H1 (cell line): ENCODE measurements around the gene TTC28. TPM values are rescaled to one million over a fixed set of nuclear protein-coding genes. Genes with fewer than 3 reads are reported as not detected.

Experiments used
- CTCF ChIA-PET: fragments of 300-600 bp; sonication (Branson Sonifier 250); formaldehyde crosslinking; loops from one replicate; lab custom pipeline; 2021; ENCODE audit not compliant: partially characterized antibody; lab: Charles Lee
- POLR2A ChIA-PET: fragments of 300-600 bp; sonication (Branson Sonifier 250); formaldehyde crosslinking; loops from one replicate; lab custom pipeline; 2021; ENCODE audit warnings: inconsistent platforms; ENCODE audit not compliant: partially characterized antibody; lab: Charles Lee
- DNase-seq, 2 experiments: peaks; one replicate each; pipeline versions ENCODE4 v3.0.0 to v3.0.0-alpha.2; 2010 to 2022; ENCODE audit warnings: low spot score in 2 of 2, low read depth in 1 of 2, mixed read lengths in 1 of 2
- FAIRE-seq: peaks from 2 replicates; lab custom pipeline; 2011; peaks lifted over from hg19 to GRCh38; lab: Jason Lieb, UNC
- H2AFZ ChIP-seq: 2 replicates; pipeline ENCODE4 v1.8.1; 2012; ENCODE audit warnings: low read length, inconsistent platforms
- H2AK5ac ChIP-seq: 2 replicates; pipeline ENCODE4 v1.6.1; 2013; ENCODE audit warnings: low read depth, low read length
- H2BK120ac ChIP-seq: replicated peaks from 2 replicates; pipeline ENCODE3; 2013; ENCODE audit warnings: low read depth, low read length, inconsistent platforms
- H2BK12ac ChIP-seq: 2 replicates; pipeline ENCODE4 v1.6.1; 2013; ENCODE audit warnings: low read depth, low read length
- H2BK15ac ChIP-seq: 2 replicates; pipeline ENCODE4 v1.6.1; 2013; ENCODE audit warnings: low read length
- H2BK20ac ChIP-seq: 2 replicates; pipeline ENCODE4 v1.6.1; 2013; ENCODE audit warnings: low read length
- H2BK5ac ChIP-seq: 2 replicates; pipeline ENCODE4 v1.6.1; 2013; ENCODE audit warnings: low read depth, low read length
- H3K14ac ChIP-seq: 2 replicates; pipeline ENCODE4 v1.6.1; 2013; ENCODE audit warnings: inconsistent platforms; ENCODE audit not compliant: insufficient read length
- H3K18ac ChIP-seq: 2 replicates; pipeline ENCODE4 v1.6.1; 2013; ENCODE audit warnings: low read length; ENCODE audit errors: extremely low read depth
- H3K23ac ChIP-seq: 2 replicates; pipeline ENCODE4 v1.6.1; 2013; ENCODE audit warnings: inconsistent platforms; ENCODE audit not compliant: insufficient read length
- H3K23me2 ChIP-seq: 2 replicates; pipeline ENCODE4 v1.6.1; 2013; ENCODE audit warnings: low read depth, low read length
- H3K27ac ChIP-seq: 2 replicates; pipeline ENCODE4 v1.6.1; 2011; ENCODE audit warnings: low read depth, low read length, inconsistent platforms
- H3K27me3 ChIP-seq, 4 experiments: replicated peaks in 1 of 4; 1 replicate in 1 of 4; 2 replicates in 3 of 4; pipeline versions ENCODE4 v1.6.1 to v1.8.1; 2011 to 2013; ENCODE audit warnings: low read length in 3 of 4, mild to moderate bottlenecking in 3 of 4, inconsistent platforms in 2 of 4, mixed read lengths in 2 of 4, moderate library complexity in 1 of 4; ENCODE audit not compliant: control insufficient read depth in 3 of 4, insufficient read depth in 3 of 4; ENCODE audit errors: extremely low read depth in 1 of 4
- H3K36me3 ChIP-seq, 4 experiments: 2 replicates each; pipeline versions ENCODE4 v1.6.1 to v1.8.1; 2011 to 2013; ENCODE audit warnings: mild to moderate bottlenecking in 4 of 4, low read length in 3 of 4, moderate library complexity in 2 of 4, control low read depth in 1 of 4, inconsistent platforms in 1 of 4; ENCODE audit not compliant: insufficient read depth in 4 of 4, control insufficient read depth in 2 of 4
- H3K4ac ChIP-seq: replicated peaks from 2 replicates; pipeline ENCODE3; 2013; ENCODE audit warnings: low read length, low read depth, mixed read lengths, inconsistent platforms; ENCODE audit not compliant: insufficient read length
- H3K4me1 ChIP-seq, 4 experiments: replicated peaks in 1 of 4; 1 replicate in 1 of 4; 2 replicates in 3 of 4; pipeline versions ENCODE4 v1.6.1 to v1.8.1; 2011 to 2013; ENCODE audit warnings: low read length in 3 of 4, inconsistent platforms in 2 of 4, mixed read lengths in 1 of 4; ENCODE audit not compliant: insufficient read depth in 4 of 4, control insufficient read depth in 3 of 4
- H3K4me2 ChIP-seq, 2 experiments: 2 replicates each; pipeline versions ENCODE4 v1.6.1 to v1.8.1; 2011 to 2013; ENCODE audit warnings: low read depth in 2 of 2, low read length in 2 of 2, control low read depth in 1 of 2, inconsistent platforms in 1 of 2, mild to moderate bottlenecking in 1 of 2; ENCODE audit not compliant: insufficient read depth in 1 of 2
- H3K4me3 ChIP-seq, 4 experiments: fragments of 200-600, 300-600 bp in 1 of 4; sonication (generic), shearing (Covaris generic), sonication (Bioruptor Twin) in 1 of 4; 2 replicates each; pipeline versions ENCODE4 v1.5.1 to v1.8.1; 2011 to 2016; ENCODE audit warnings: low read length in 4 of 4, low read depth in 3 of 4, control low read depth in 2 of 4, inconsistent platforms in 2 of 4, mild to moderate bottlenecking in 2 of 4, mixed read lengths in 1 of 4, moderate library complexity in 1 of 4; ENCODE audit not compliant: insufficient read depth in 2 of 4; ENCODE audit errors: extremely low read depth in 1 of 4
- H3K56ac ChIP-seq: replicated peaks from 2 replicates; pipeline ENCODE3; 2013; ENCODE audit warnings: low read depth, mild to moderate bottlenecking, mixed read lengths, low read length, inconsistent platforms; ENCODE audit not compliant: insufficient read length
- H3K79me1 ChIP-seq: 2 replicates; pipeline ENCODE4 v1.6.1; 2013; ENCODE audit warnings: low read depth, low read length, control low read depth
- H3K79me2 ChIP-seq, 2 experiments: 2 replicates each; pipeline versions ENCODE4 v1.6.1 to v1.8.1; 2012 to 2013; ENCODE audit warnings: low read length in 2 of 2, mild to moderate bottlenecking in 2 of 2, inconsistent platforms in 1 of 2; ENCODE audit not compliant: insufficient read depth in 2 of 2, control insufficient read depth in 1 of 2
- H3K9ac ChIP-seq, 4 experiments: replicated peaks in 1 of 4; 1 replicate in 1 of 4; 2 replicates in 3 of 4; pipeline versions ENCODE4 v1.6.1 to v1.8.1; 2011 to 2013; ENCODE audit warnings: low read depth in 3 of 4, low read length in 3 of 4, control low read depth in 2 of 4, mild to moderate bottlenecking in 2 of 4, moderate library complexity in 2 of 4, inconsistent platforms in 1 of 4; ENCODE audit errors: extremely low read depth in 1 of 4
- H3K9me3 ChIP-seq, 2 experiments: 2 replicates each; pipeline versions ENCODE4 v1.6.1 to v1.8.1; 2012 to 2013; ENCODE audit warnings: mild to moderate bottlenecking in 2 of 2, moderate library complexity in 2 of 2, control low read depth in 1 of 2, inconsistent platforms in 1 of 2, low read depth in 1 of 2, low read length in 1 of 2, mixed read lengths in 1 of 2; ENCODE audit not compliant: insufficient read depth in 2 of 2
- H4K20me1 ChIP-seq, 2 experiments: replicated peaks in 1 of 2; 2 replicates each; pipeline versions ENCODE3 to v1.8.1; 2011 to 2013; ENCODE audit warnings: inconsistent platforms in 2 of 2, low read length in 2 of 2, mild to moderate bottlenecking in 1 of 2; ENCODE audit not compliant: insufficient read depth in 2 of 2, control insufficient read depth in 1 of 2
- H4K5ac ChIP-seq: 2 replicates; pipeline ENCODE4 v1.6.1; 2013; ENCODE audit warnings: low read length, low read depth, mixed read lengths, inconsistent platforms; ENCODE audit not compliant: insufficient read length
- H4K8ac ChIP-seq: 2 replicates; pipeline ENCODE4 v1.8.0; 2013; ENCODE audit warnings: mild to moderate bottlenecking, moderate library complexity, low read length, inconsistent platforms; ENCODE audit not compliant: insufficient read depth; ENCODE audit errors: extremely low read depth
- H4K91ac ChIP-seq: replicated peaks from 2 replicates; pipeline ENCODE3; 2013; ENCODE audit warnings: low read length, mixed read lengths, inconsistent platforms; ENCODE audit not compliant: insufficient read length
- CBX5 ChIP-seq: fragments of 300-800, 300-1000 bp; sonication (generic); IDR thresholded peaks from 2 replicates; pipeline ENCODE4 v1.7.1; 2016; ENCODE audit warnings: antibody characterized with exemption, low read length, low read depth
- KDM5A ChIP-seq: fragments of 200-600 bp; IDR thresholded peaks from 2 replicates; pipeline ENCODE4 v1.7.1; 2012; ENCODE audit warnings: mild to moderate bottlenecking, low read length, inconsistent platforms, mixed read lengths
- SP2 ChIP-seq: IDR thresholded peaks from 2 replicates; pipeline ENCODE4 v1.6.1; 2012; ENCODE audit warnings: mild to moderate bottlenecking, low read length, inconsistent platforms
- SP4 ChIP-seq: IDR thresholded peaks from 2 replicates; pipeline ENCODE4 v1.6.1; 2012; ENCODE audit warnings: low read length, inconsistent platforms
- WGBS, 2 experiments: shearing (Covaris generic) in 1 of 2; methylation state at CpG; one replicate each; pipeline versions ENCODE4 v1.1.6 to v1.1.7; 2013 to 2015; ENCODE audit warnings: low lambda C conversion rate in 2 of 2, mixed read lengths in 2 of 2, inconsistent platforms in 1 of 2, low coverage in 1 of 2, missing lambda C conversion rate in 1 of 2; ENCODE audit not compliant: insufficient replicate concordance in 2 of 2, insufficient coverage in 1 of 2, insufficient read length in 1 of 2; ENCODE audit errors: extremely low coverage in 1 of 2, missing lambda C conversion rate in 1 of 2; 5-methylcytosine and 5-hydroxymethylcytosine counted together
- polyA plus RNA-seq, 7 experiments: library from polyadenylated mRNA; depleted of rRNA in 3 of 7; stranded (reverse) in 5 of 7; unstranded in 2 of 7; fragments of >200 nt in 5 of 7; fragments of 200-250 nt in 2 of 7; gene quantifications; 1 replicate in 5 of 7; 2 replicates in 1 of 7; 4 replicates in 1 of 7; pipeline versions ENCODE4 v1.2.1 to v1.2.3, GENCODE V29; 2011 to 2013; ENCODE audit warnings: missing spikeins in 2 of 7, mixed read lengths in 2 of 7
- total RNA-seq: library from RNA; stranded (reverse); fragmentation: NEBNext Ultra II Directional; extraction: Animal tissue kit (Norgen Biotek cat#: 25700); gene quantifications from 2 replicates; pipeline ENCODE4 v1.2.1, GENCODE V29; 2021

The TTC28 gene
- total and polyA plus RNA-seq, 2 of the 8 experiments (the other 6 are each of a cell fraction or from before 2014, with no cell fraction given), result 2.6 to 12.6 TPM

- Histone ChIP-seq H2BK5ac (no peak overlapping the region), H3K4ac (no peak overlapping the region), H3K9ac (no peak overlapping the region), H2BK12ac (no peak overlapping the region), H3K4me3 (no peak overlapping the region), H3K56ac (no peak overlapping the region), H2BK20ac (no peak overlapping the region), H2AK5ac (no peak overlapping the region), H3K79me2 (no peaks in the 10 kb centered on the region), H4K20me1 (no peaks in the 10 kb centered on the region), H3K4me1 (no peaks in the 10 kb centered on the region; a peak in 1 of 7 replicates), H4K5ac (no peak overlapping the region), H2BK120ac (no peak overlapping the region), H3K27me3 (no peaks in the 10 kb centered on the region), H3K79me1 (no peaks in the 10 kb centered on the region), H3K36me3 (no peaks in the 10 kb centered on the region), H3K14ac (no peak overlapping the region), H4K8ac (no peak overlapping the region), H4K91ac (no peak overlapping the region), H2AFZ (no peak overlapping the region), H2BK15ac (no peak overlapping the region), H3K9me3 (no peaks in the 10 kb centered on the region), H3K27ac (no peak overlapping the region), H3K23ac (no peak overlapping the region), H3K18ac (no peak overlapping the region), H3K4me2 (no peak overlapping the region), H3K23me2 (no peaks in the 10 kb centered on the region)
- WGBS, 2 experiments, result 78% methylated on average over 5 of the region's 5 CpGs; no CpG with 5 or more reads in 1 of the 2 experiments
- FAIRE-seq (no peak), DNase-seq (no peak)
- ChIA-PET CTCF (interaction anchor here (0.8 to 1.4 kb wide), 2 partner anchors 13 to 69 kb away, joined by 3 read pairs; no protein-coding TSS in a partner anchor), POLR2A (interaction anchor here (0.5 to 1.4 kb wide), 2 partner anchors 9 to 124 kb away, joined by 3 to 5 read pairs; no protein-coding TSS in a partner anchor)
- TF ChIP-seq KDM5A (no peak), SP4 (no peak), CBX5 (no peak), SP2 (no peak)
Measured at GRCh38 chr22:28609921-28610320, 69.7 kb downstream of the TTC28 start.
